Stimulated activated CD8-positive, alpha-beta memory T cell treated with anti-CD3 and anti-CD28 coated beads, Interleukin-4, amount 100 ng/mL, for 48 hours (primary cell): ENCODE measurements around the gene EGFL7.
"Not testable (repeated sequence)": the region's sequence is repeated elsewhere in the genome, so short reads cannot be mapped to it uniquely, and the experiment has no call there.

Experiments
- DNase-seq: peaks from one replicate; pipeline ENCODE4 v3.0.0-alpha.2; 2020

Gene EGFL7

DNA sequence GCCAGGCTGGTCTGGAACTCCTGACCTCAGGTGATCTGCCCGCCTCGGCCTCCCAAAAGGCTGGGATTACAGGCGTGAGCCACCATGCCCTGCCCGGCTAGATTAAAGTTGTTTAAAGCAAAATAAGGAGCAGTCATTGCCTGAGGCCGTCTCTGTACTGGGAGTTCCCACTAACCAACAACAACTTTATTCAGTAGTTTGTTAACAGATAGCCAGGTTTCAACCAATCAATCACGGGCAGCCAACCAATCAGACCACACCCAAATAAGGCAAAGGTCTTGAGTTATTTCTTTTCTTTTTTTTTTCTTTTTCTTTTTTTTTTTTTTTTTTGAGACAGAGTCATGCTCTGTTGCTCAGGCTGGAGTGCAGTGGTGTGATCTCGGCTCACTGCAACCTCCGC is 42.0 kb downstream of the EGFL7 start:
- not testable (repeated sequence) for DNase-seq

DNA sequence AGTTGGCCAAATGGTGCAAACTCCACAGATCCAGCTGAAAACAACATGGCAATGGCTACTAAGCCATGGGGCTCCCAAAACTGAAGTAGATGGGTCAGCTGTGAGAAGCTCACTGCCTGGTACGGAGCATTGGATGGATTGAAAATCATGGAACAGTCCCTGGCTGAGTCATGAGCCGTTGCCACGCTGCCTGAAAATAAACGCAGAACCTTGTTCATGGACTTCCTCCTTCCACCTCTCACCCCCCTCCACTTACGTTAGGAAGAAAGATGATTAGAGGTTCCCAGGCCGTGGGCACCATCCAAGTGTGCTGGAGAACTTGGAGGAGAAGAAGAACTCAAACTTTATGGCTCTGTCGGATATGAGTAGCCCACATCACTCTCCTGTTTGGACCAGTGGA is 42.8 kb downstream of the EGFL7 start:
- DNase-seq, result no peak

- DNase-seq, result no peak
Observed at GRCh38 chr9:136707011-136707410, 44.3 kb downstream of the EGFL7 start.

DNA sequence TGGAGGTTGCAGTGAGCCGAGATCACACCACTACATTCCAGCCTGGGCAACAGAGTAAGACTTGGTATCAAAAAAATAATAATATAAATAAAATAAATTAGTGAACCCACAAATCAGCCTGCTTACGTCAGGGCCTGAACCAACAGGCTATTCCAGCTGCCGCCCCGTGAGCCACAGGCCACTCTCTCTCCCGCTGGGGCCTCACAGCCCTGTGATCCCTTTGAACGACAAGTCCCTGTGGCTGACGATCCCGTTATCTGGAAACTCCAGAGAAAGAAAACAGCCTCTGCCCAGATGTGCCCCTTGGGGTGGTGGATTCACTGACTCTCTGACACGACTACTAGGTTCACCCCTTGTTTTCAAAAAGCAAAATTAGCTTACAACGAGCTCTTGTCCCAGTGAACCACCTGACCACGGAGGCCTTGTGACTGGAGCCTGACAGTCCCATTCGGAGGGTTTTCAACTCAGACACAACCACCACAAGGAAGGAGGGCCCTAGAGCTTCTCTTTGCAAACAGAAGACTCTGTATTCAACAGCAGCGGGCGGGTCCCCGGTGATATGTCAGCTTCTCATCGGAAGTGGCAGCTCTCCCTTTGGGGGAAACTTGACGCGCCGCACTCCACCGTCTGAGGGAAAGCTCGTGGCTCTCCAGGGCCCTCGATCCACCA is 45.3 kb downstream of the EGFL7 start:
- DNase-seq, result no peak

GRCh38 chr9:136709454-136710109 is 46.9 kb downstream of the EGFL7 start:
- DNase-seq, result no peak

- no peak for DNase-seq
Observed at GRCh38 chr9:136710543-136710942, 47.8 kb downstream of the EGFL7 start.

GRCh38 chr9:136711219-136711648 is 48.5 kb downstream of the EGFL7 start:
- not testable (repeated sequence) for DNase-seq

- DNase-seq, result no peak
Observed at GRCh38 chr9:136711751-136712689, 49.3 kb downstream of the EGFL7 start, which contains the start of gene DIPK1B. DIPK1B (plus strand) TSS chr9:136712572; CDS start chr9:136712666, 94 bp downstream.

DNA sequence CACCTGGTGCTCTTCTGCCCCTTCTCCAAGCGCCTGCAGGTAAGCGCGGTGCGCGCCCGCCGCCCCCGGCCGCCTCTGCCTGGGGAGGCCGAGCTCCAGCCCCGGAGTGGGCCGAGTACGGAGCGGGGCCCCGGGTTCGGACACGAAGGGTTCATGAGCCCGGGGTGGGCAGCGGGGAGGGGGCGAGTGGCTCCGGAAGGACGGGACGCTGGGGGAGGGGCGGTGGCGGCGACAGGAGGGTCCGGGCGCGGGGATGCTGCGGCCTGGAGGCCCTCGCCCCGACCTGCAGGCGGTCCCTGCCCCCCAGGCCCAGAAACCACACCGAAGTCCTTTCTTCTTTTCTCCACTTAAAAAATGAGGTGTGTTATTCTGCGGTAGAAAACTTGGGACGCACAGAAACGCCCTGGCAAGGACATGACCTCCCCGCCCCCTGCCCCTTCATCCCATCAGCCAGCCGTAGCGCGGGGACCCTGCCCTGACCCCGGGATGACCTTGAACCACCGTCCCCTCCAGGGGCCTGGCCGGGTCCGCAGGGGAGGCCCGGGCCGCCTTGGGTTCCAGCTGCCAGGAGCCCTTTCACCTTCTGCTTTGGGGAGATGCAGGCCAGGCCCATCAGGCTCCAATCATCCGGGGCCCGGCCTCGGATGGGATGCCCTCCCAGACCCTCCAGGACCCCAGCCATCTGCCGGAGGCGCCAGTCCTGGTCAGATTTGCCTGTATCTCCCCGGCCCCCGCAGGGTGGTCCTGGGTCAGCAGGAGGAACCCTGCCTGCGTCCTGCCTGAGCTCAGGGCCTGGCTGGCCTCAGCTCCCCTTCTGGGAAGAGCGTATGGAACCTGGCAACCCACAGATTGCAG is 50.2 kb downstream of the EGFL7 start:
- DNase-seq, result no peak

DNA sequence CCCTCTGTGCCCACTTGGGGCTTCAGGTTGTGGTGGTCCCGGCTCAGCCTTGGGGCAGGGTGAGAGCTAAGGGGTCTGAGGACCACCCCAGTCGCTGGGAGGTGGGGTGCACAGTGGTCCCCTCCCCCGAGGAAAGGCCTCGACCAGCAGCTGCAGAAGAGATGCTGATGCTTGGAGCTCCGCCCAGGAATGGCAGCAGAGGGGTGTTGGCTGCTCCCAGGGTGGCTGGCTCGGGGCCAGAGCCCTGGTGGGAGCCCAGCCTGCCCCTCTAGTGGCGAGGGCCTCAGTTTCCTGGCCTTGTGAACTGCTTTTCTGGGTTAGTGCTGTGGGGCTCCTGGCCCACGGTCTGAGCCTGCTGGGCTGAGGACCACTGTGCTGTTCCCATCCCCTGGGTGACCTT is 50.8 kb downstream of the EGFL7 start:
- DNase-seq, result no peak

GRCh38 chr9:136714096-136714892 is 51.6 kb downstream of the EGFL7 start:
- no peak for DNase-seq

DNA sequence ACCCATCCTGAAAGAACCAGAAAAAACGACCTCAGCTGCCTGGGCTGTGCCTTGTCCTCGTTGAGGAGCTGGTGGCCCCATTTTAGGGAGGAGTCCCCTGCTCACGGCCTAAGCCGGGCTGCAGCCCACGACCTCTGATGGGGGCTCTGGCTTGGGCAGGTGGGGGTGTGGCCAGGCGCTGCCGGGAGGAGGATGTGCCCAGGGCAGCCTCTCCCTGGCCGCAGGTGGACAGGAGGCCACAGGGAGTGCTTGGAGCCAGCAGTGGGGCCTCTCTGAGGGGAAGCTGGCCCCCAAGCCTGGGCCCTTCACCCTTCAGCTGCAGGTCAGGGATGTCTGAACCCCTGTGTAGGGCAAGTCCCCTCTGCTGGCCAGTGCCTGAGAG is 52.2 kb downstream of the EGFL7 start:
- no peak for DNase-seq

- no peak for DNase-seq
Observed at GRCh38 chr9:136717399-136717798, 54.7 kb downstream of the EGFL7 start.

- no peak for DNase-seq
Observed at GRCh38 chr9:136718345-136719194, 55.9 kb downstream of the EGFL7 start.

DNA sequence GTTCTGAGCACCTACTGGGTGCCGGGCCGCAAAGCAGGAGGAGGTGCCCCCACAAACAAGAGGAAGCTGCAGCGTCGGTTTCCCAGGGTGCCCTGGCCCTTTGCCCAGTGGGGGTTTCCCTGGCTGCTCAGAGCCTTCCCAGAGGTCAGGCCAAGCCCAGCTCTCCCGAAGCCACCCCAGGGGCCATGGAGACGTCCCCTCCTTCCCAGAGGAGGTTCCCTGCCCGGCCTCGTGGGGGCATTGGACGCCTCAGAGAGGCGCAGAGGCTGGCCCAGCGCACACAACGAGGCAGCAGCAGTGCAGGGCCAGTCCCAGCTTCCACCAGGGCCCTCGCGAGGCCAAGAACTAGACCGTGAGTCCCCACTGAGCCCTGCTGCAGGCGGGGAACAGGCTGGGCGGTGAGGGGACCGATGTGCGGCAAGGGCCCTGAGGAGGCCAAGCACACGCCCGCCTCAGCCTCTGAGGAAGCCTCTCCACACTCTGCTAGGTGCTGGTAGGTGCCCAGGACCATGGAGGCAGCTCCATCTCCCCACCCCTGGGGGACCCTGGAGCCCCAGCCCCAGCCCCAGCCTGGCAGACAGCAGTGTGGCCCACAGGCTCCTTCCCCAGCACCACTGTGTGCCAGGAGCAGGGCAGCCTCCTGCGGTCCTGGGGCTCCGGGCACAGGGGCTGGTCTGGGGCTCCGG is 56.6 kb downstream of the EGFL7 start:
- DNase-seq, result peak; percentile 43

- no peak for DNase-seq
Observed at GRCh38 chr9:136720251-136720897, 57.7 kb downstream of the EGFL7 start.

GRCh38 chr9:136720898-136721338 is 58.2 kb downstream of the EGFL7 start:
- no peak for DNase-seq

DNA sequence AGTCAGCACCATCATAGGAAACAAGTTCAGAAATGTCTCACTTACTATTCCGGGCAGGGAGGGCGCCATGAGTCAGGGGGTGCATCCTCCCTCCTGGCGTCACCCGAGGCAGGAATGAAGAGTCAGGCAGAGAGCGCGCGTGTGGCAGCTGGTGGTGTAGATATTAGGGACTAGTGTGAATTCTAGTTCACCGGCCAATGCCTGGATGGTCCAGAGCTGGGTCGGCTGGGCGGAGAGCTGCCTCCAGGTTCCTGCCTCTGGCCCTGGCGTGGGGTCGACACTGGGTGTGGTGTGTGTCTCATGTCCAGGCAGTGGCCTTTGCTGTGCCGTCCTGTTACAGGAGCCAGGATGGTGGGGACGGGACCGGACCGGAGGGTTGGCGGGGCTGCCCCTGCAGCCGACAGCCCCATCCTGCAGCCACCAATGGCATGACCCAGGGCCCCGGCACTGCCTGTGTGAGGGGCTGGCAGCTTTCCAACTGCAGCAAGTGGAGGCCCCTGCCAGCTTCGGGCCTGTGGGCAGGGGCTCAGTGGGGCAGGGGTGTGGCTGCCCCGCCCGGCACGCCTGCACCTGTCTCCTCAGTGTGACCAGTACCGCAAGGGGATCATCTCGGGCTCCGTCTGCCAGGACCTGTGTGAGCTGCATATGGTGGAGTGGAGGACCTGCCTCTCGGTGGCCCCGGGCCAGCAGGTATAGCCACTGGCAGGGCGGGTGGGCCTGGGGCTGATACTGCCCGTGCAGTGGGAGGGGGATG is 58.8 kb downstream of the EGFL7 start:
- peak; percentile 41 for DNase-seq
